ENCODE measurements around the gene PPL. TPM values are rescaled to one million over a fixed set of nuclear protein-coding genes. Genes with fewer than 3 reads are reported as not detected.
"Not testable (repeated sequence)": the region's sequence is repeated elsewhere in the genome, so short reads cannot be mapped to it uniquely, and the experiment has no call there.

PPL gene
- total RNA-seq, 2 experiments from 2014 or later: 0.09 TPM; not detected in 1

DNA sequence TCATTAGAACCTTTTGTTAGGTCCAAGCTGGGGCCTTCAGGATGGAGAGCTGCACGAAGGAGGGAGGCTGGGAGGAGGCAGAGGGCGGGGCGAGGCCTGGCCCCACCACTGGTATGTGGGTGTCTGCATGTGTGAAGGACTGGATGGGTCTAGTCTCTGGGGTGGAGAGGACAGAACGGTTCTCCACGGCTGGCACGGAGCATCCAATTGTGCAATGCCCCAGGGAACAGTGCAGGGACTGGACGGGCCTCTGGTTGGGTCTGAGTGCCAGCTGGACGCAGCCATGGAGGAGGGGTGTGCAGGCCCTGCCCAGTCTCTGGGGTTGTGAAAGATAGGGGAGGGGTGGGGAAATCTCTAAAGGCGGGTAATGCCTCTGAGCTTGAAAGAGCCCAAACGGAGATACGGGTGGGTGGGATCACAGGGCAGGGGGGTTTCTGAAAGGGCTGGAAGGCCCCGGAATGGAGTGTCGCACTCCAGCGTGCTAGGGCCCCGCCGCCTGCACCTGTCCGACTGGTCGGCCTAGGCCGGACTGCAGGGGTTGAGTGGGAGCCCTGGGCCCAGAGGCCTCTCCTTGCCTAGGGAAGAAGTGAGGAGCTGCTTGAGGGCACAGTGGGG, 1.6 kb downstream of the PPL start:
- peaks cover 38% of the 10 kb centered on the region for H3K27me3 Mint-ChIP-seq
- no peak for ATAC-seq

GRCh38 chr16:4934591-4934990, 2.4 kb downstream of the PPL start:
- H3K9me3 Mint-ChIP-seq (ENCODE audit: low read depth): no peaks in the 10 kb centered on the region

More for the DNA sequence above, 1.6 kb downstream of the PPL start:
- Mint-ChIP-seq H3K4me1 (peaks cover 1% of the 10 kb centered on the region), H3K9me3 (ENCODE audit: low read depth) (no peaks in the 10 kb centered on the region), H3K27ac (no peak overlapping the region), H3K4me3 (no peak overlapping the region), H3K36me3 (no peaks in the 10 kb centered on the region)
- DNase-seq: no peak
- CTCF ChIA-PET: interaction anchor here (0.6 to 1.4 kb wide), 2 partner anchors 18 to 102 kb away, joined by 3 read pairs; no protein-coding TSS in a partner anchor

DNA sequence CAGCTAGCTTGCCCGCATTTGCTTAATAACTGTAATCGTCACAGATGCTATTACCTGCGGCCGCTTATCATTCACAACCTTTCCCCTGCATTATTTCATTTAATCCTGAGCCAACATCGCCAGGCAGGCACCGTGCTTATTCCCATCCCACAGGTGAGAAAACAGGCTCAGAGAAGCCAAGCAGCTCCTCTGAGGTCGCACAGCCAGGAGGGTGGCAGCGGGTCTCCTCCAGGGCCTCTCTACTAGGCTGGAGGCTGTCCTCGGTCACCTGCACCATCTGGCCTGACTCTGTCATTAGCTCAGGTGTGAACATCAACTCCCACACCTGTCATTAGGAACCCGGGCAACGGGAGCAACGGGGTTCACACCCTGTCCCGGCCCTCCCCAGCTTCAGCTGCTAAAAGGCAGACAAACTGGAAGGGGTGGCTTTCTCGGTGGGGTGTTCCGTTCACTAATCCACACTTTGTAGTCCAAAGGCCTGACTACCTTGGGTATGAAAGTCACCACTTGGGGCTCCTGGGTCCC, 3.0 kb downstream of the PPL start:
- Mint-ChIP-seq H3K36me3 (no peaks in the 10 kb centered on the region), H3K4me3 (no peak overlapping the region), H3K27ac (no peak overlapping the region), H3K27me3 (peaks cover 38% of the 10 kb centered on the region), H3K4me1 (peaks cover 1% of the 10 kb centered on the region), H3K9me3 (ENCODE audit: low read depth) (no peaks in the 10 kb centered on the region)
- no peak for ATAC-seq
- CTCF ChIA-PET: no interaction called here
- DNase-seq: no peak

More at GRCh38 chr16:4934591-4934990, 2.4 kb downstream of the PPL start:
- ATAC-seq (no peak), DNase-seq (no peak)
- peaks cover 38% of the 10 kb centered on the region for H3K27me3 Mint-ChIP-seq
- CTCF ChIA-PET: interaction anchor here (0.6 kb wide), 1 partner anchor 101 kb away, joined by 3 read pairs; no protein-coding TSS in a partner anchor
- H3K4me3 Mint-ChIP-seq: no peak overlapping the region
- H3K27ac Mint-ChIP-seq: no peak overlapping the region
- H3K4me1 Mint-ChIP-seq: peaks cover 1% of the 10 kb centered on the region
- no peaks in the 10 kb centered on the region for H3K36me3 Mint-ChIP-seq

- H3K36me3 Mint-ChIP-seq: no peaks in the 10 kb centered on the region
- no peak for ATAC-seq
- no peaks in the 10 kb centered on the region for H3K9me3 Mint-ChIP-seq (ENCODE audit: low read depth)
- H3K4me3 Mint-ChIP-seq: no peak overlapping the region
- peaks cover 1% of the 10 kb centered on the region for H3K4me1 Mint-ChIP-seq
- CTCF ChIA-PET: no interaction called here
- no peak for DNase-seq
- peaks cover 33% of the 10 kb centered on the region for H3K27me3 Mint-ChIP-seq
- no peak overlapping the region for H3K27ac Mint-ChIP-seq
Observed at GRCh38 chr16:4933433-4933832, 3.5 kb downstream of the PPL start.

- no peak overlapping the region for H3K4me3 Mint-ChIP-seq
- peaks cover 7% of the 10 kb centered on the region for H3K9me3 Mint-ChIP-seq (ENCODE audit: low read depth)
- no peak for ATAC-seq
- H3K27ac Mint-ChIP-seq: no peak overlapping the region
- CTCF ChIA-PET: interaction anchor here (0.6 to 1.1 kb wide), 3 partner anchors 20 to 92 kb away, joined by 3 read pairs; no protein-coding TSS in a partner anchor
- H3K27me3 Mint-ChIP-seq: peaks cover 16% of the 10 kb centered on the region
- DNase-seq: no peak
- H3K4me1 Mint-ChIP-seq: no peaks in the 10 kb centered on the region
- H3K36me3 Mint-ChIP-seq: peaks cover 4% of the 10 kb centered on the region
Observed at GRCh38 chr16:4931381-4931780, 5.6 kb downstream of the PPL start.

GRCh38 chr16:4929619-4930018, 7.3 kb downstream of the PPL start:
- ATAC-seq; H3K4me3 Mint-ChIP-seq; CTCF ChIA-PET; H3K27ac Mint-ChIP-seq; H3K9me3 Mint-ChIP-seq (ENCODE audit: low read depth); H3K4me1 Mint-ChIP-seq; DNase-seq; H3K36me3 Mint-ChIP-seq; H3K27me3 Mint-ChIP-seq: not testable (repeated sequence)

DNA sequence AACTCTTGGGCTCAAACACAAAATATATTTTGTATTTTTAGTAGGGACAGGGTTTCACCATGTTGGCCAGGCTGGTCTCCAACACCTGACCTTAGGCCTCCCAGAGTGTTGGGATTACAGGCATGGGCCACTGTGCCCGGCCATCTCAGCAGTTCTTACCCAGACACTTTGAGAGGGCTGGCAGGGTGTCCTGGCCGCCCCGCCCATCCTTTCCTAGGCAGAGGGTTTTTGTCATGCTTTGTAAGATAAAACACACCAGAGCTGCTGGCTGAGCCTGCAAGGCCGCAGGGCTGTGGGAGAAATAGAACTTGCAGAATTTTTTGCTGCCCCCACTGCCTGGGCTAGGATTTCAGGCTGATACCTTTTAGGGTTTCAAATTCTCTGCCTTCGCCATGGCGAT, 8.7 kb downstream of the PPL start:
- Mint-ChIP-seq H3K27me3 (no peaks in the 10 kb centered on the region), H3K36me3 (peaks cover 4% of the 10 kb centered on the region), H3K27ac (no peak overlapping the region), H3K4me1 (no peaks in the 10 kb centered on the region), H3K4me3 (no peak overlapping the region), H3K9me3 (ENCODE audit: low read depth) (peaks cover 7% of the 10 kb centered on the region)
- ATAC-seq: no peak
- CTCF ChIA-PET: no interaction called here
- no peak for DNase-seq

DNA sequence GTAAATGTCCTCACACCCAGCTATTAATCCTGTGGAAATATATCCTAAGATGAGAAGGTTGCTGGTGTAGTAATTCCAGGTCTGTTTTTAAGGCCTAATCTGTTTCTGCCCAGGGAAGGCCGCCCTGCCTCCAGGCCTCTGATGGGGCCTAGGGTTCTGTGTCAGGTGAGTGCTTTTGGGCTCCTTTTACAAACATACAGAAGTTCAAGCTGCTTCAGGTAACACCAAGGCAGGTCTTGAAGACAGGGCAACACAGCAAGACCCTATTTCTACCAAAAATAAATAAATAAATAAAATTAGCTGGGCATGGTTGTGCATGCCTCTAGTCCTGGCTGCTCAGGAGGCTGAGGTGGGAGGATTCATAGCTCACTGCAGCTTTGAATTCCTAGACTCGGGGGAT, 9.3 kb downstream of the PPL start:
- H3K4me1 Mint-ChIP-seq: no peaks in the 10 kb centered on the region
- CTCF ChIA-PET: no interaction called here
- H3K9me3 Mint-ChIP-seq (ENCODE audit: low read depth): peaks cover 7% of the 10 kb centered on the region
- DNase-seq (no peak), ATAC-seq (no peak)
- H3K27ac Mint-ChIP-seq: no peak overlapping the region
- no peak overlapping the region for H3K4me3 Mint-ChIP-seq
- no peaks in the 10 kb centered on the region for H3K27me3 Mint-ChIP-seq
- H3K36me3 Mint-ChIP-seq: peaks cover 4% of the 10 kb centered on the region

GRCh38 chr16:4926928-4927327, 10.0 kb downstream of the PPL start:
- H3K9me3 Mint-ChIP-seq (ENCODE audit: low read depth): peaks cover 7% of the 10 kb centered on the region
- DNase-seq (no peak), ATAC-seq (no peak)
- CTCF ChIA-PET: interaction anchor here (0.6 kb wide), 1 partner anchor 262 kb away, joined by 3 read pairs; no protein-coding TSS in a partner anchor
- H3K4me1 Mint-ChIP-seq: no peaks in the 10 kb centered on the region
- no peaks in the 10 kb centered on the region for H3K27me3 Mint-ChIP-seq
- H3K4me3 Mint-ChIP-seq: no peak overlapping the region
- H3K36me3 Mint-ChIP-seq: peaks cover 4% of the 10 kb centered on the region
- H3K27ac Mint-ChIP-seq: no peak overlapping the region

DNA sequence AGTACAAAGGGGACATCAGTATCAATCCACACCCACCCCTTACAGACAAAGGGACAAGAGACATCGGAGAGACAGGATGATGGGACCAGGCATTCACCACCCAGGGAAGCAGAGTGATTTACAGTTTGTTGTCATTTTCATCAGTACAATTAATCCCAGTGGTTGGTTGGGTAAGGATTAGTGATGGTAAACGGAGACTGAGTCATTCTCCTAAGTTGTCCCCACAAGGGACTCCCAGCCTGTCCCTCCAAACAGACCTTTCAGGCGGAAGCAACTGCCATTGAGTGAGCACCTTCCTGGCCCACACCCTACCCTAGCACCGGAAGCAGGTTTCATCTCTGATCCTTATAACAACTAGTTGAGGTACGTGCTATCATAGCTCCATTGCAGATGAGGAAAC, 11.2 kb downstream of the PPL start:
- Mint-ChIP-seq H3K27me3 (no peaks in the 10 kb centered on the region), H3K9me3 (ENCODE audit: low read depth) (peaks cover 7% of the 10 kb centered on the region), H3K36me3 (peaks cover 4% of the 10 kb centered on the region), H3K27ac (no peak overlapping the region), H3K4me3 (no peak overlapping the region), H3K4me1 (no peaks in the 10 kb centered on the region)
- DNase-seq (no peak), ATAC-seq (no peak)
- CTCF ChIA-PET: no interaction called here

- CTCF ChIA-PET: no interaction called here
- H3K9me3 Mint-ChIP-seq (ENCODE audit: low read depth): peaks cover 7% of the 10 kb centered on the region
- H3K4me3 Mint-ChIP-seq: no peak overlapping the region
- peaks cover 4% of the 10 kb centered on the region for H3K36me3 Mint-ChIP-seq
- no peak overlapping the region for H3K27ac Mint-ChIP-seq
- DNase-seq: no peak
- no peak for ATAC-seq
- H3K27me3 Mint-ChIP-seq: no peaks in the 10 kb centered on the region
- H3K4me1 Mint-ChIP-seq: no peaks in the 10 kb centered on the region
Observed at GRCh38 chr16:4925293-4925607, 11.7 kb downstream of the PPL start.

GRCh38 chr16:4924593-4925292, 12.2 kb downstream of the PPL start:
- no peaks in the 10 kb centered on the region for H3K27me3 Mint-ChIP-seq
- no peaks in the 10 kb centered on the region for H3K4me1 Mint-ChIP-seq
- no peak overlapping the region for H3K27ac Mint-ChIP-seq
- CTCF ChIA-PET: no interaction called here
- no peak for DNase-seq
- H3K36me3 Mint-ChIP-seq: peaks cover 4% of the 10 kb centered on the region
- peaks cover 7% of the 10 kb centered on the region for H3K9me3 Mint-ChIP-seq (ENCODE audit: low read depth)
- no peak for ATAC-seq
- no peak overlapping the region for H3K4me3 Mint-ChIP-seq

DNA sequence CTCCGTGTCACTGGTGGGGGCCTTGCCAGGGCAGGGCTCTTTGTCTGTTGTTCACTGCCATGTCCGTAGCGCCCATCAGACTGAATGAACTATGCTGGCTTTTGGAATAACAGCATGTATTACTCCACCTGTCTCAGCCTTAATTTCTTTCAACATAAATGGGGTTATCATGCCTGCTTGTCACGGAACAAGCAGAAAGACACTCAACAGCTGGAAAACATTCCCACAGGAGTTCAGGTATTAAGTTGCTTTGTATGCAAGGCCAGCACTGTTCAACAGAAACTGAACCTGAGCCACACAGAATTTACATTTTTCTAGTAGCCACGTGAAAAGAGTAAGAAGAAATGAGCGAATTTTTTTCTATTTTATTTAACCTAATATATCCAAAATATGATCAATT, 13.1 kb downstream of the PPL start:
- Mint-ChIP-seq H3K9me3 (ENCODE audit: low read depth) (peaks cover 7% of the 10 kb centered on the region), H3K27ac (no peak overlapping the region), H3K4me1 (no peaks in the 10 kb centered on the region), H3K36me3 (peaks cover 4% of the 10 kb centered on the region), H3K27me3 (no peaks in the 10 kb centered on the region), H3K4me3 (no peak overlapping the region)
- CTCF ChIA-PET: no interaction called here
- ATAC-seq (no peak), DNase-seq (no peak)

DNA sequence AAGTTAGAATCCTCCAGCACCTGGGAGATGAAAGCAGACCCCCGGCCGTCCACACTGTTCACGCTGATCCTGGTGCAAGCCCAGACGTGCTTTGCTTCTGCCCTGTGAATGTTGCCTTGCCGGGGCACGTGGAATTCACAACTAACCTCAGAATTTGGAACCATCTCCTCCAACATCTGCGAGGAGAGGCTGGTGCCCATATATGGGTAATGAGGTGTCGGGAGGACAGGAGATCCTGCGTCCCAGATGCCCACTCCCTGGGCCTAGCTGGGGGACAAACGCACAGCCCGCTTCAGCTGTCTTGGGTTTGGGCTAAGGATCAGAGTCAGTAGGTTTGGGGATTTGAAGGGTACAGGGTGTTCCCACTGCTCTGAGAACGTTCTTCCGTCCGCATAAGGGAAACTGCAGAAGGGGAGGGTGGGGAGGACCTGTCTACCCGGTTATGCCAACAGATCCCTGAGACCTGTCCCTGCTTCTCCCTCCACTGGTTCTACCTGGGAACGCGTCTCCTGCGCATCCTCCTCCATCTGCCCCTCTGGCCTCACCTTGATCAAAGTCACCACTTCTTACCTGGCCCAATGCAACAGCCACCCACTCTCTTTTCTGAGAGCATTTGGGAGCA, 14.1 kb downstream of the PPL start:
- H3K27ac Mint-ChIP-seq: no peak overlapping the region
- H3K4me3 Mint-ChIP-seq: no peak overlapping the region
- H3K9me3 Mint-ChIP-seq (ENCODE audit: low read depth): peaks cover 7% of the 10 kb centered on the region
- H3K27me3 Mint-ChIP-seq: no peaks in the 10 kb centered on the region
- peaks cover 4% of the 10 kb centered on the region for H3K36me3 Mint-ChIP-seq
- CTCF ChIA-PET: no interaction called here
- DNase-seq (no peak), ATAC-seq (no peak)
- no peaks in the 10 kb centered on the region for H3K4me1 Mint-ChIP-seq

Data from activated CD8-positive, alpha-beta memory T cell treated with anti-CD3 and anti-CD28 coated beads, Interleukin-2, amount 10 ng/mL, durations not matched to agents 7 days and 5 days (primary cell).